Endothelial cell of umbilical vein (primary cell): ENCODE data around the gene ZNF264. TPM values are rescaled to one million over a fixed set of nuclear protein-coding genes. Genes with fewer than 3 reads are reported as not detected.

ENCODE experiments used
- BruUV-seq: library from RNA; stranded (reverse); fragments of 400-500 nt; replicated peaks from 2 replicates; lab custom pipeline; 2021; lab: Mats Ljungman, UMichigan
- CTCF ChIA-PET: fragments of 300-600, 350-600 bp; sonication (Branson Sonifier 250); formaldehyde crosslinking; loops from one replicate; lab custom pipeline; 2021; ENCODE audit warnings: antibody characterized with exemption, inconsistent platforms; lab: Charles Lee
- POLR2A ChIA-PET: fragments of 300-600, 350-600 bp; sonication (Branson Sonifier 250); formaldehyde crosslinking; loops from one replicate; lab custom pipeline; 2021; ENCODE audit warnings: antibody characterized with exemption, inconsistent platforms; lab: Charles Lee
- DNase-seq: peaks from one replicate; pipeline ENCODE4 v3.0.0-alpha.2; 2011; ENCODE audit warnings: low read depth, low spot score
- FAIRE-seq: peaks from 2 replicates; lab custom pipeline; 2011; peaks lifted over from hg19 to GRCh38; lab: Jason Lieb, UNC
- H2AFZ ChIP-seq: 2 replicates; pipeline ENCODE4 v1.6.0; 2012; ENCODE audit warnings: low read depth, low read length, control low read depth, inconsistent platforms
- H3K27ac ChIP-seq: 2 replicates; pipeline ENCODE4 v1.5.1; 2011; ENCODE audit warnings: low read depth, mild to moderate bottlenecking, control low read depth, low read length, moderate library complexity; ENCODE audit not compliant: insufficient read depth
- H3K27me3 ChIP-seq, 2 experiments: 2 replicates each; pipeline versions ENCODE4 v1.6.0 to v1.6.1; 2011; ENCODE audit warnings: low read length in 2 of 2, mixed read lengths in 1 of 2; ENCODE audit not compliant: control insufficient read depth in 2 of 2, insufficient read depth in 2 of 2
- H3K36me3 ChIP-seq, 2 experiments: 2 replicates in 1 of 2; 3 replicates in 1 of 2; pipeline ENCODE4 v1.5.1; 2011; ENCODE audit warnings: low read length in 2 of 2, mild to moderate bottlenecking in 1 of 2, moderate library complexity in 1 of 2; ENCODE audit not compliant: control insufficient read depth in 2 of 2, insufficient read depth in 2 of 2; ENCODE audit errors: extremely low read depth in 1 of 2
- H3K4me1 ChIP-seq: 3 replicates; pipeline ENCODE4 v1.5.1; 2011; ENCODE audit warnings: mild to moderate bottlenecking, low read length; ENCODE audit not compliant: control insufficient read depth, insufficient read depth; ENCODE audit errors: extremely low read depth
- H3K4me2 ChIP-seq: 2 replicates; pipeline ENCODE4 v1.6.1; 2011; ENCODE audit warnings: low read length, control low read depth, mixed read lengths; ENCODE audit not compliant: insufficient read depth
- H3K4me3 ChIP-seq, 3 experiments: fragments of 200-600 bp in 1 of 3; sonication (generic), shearing (Covaris generic) in 1 of 3; replicated peaks in 1 of 3; 2 replicates each; pipeline ENCODE4 v1.5.1; 2011 to 2016; ENCODE audit warnings: control low read depth in 3 of 3, low read length in 3 of 3, mild to moderate bottlenecking in 2 of 3, inconsistent platforms in 1 of 3, low read depth in 1 of 3, moderate library complexity in 1 of 3; ENCODE audit not compliant: insufficient read depth in 1 of 3
- H3K79me2 ChIP-seq: 2 replicates; pipeline ENCODE4 v1.6.0; 2012; ENCODE audit warnings: low read length, inconsistent platforms; ENCODE audit not compliant: control insufficient read depth, insufficient read depth
- H3K9ac ChIP-seq: replicated peaks from 2 replicates; pipeline ENCODE3; 2011; ENCODE audit warnings: low read length, control low read depth; ENCODE audit not compliant: insufficient read depth; ENCODE audit errors: extremely low read depth
- H3K9me1 ChIP-seq: replicated peaks from 3 replicates; pipeline ENCODE4 v1.6.0; 2011; ENCODE audit warnings: mild to moderate bottlenecking, low read length; ENCODE audit not compliant: control insufficient read depth, insufficient read depth; ENCODE audit errors: extremely low read depth
- H3K9me3 ChIP-seq: replicated peaks from 2 replicates; pipeline ENCODE4 v1.5.1; 2012; ENCODE audit warnings: low read length, inconsistent platforms; ENCODE audit not compliant: control insufficient read depth, insufficient read depth
- H4K20me1 ChIP-seq: replicated peaks from 2 replicates; pipeline ENCODE3; 2011; ENCODE audit warnings: mild to moderate bottlenecking, low read length; ENCODE audit not compliant: control insufficient read depth, insufficient read depth; ENCODE audit errors: extremely low read depth
- CTCF ChIP-seq, 2 donors: IDR thresholded peaks; 1 replicate in 1 of 2; 2 replicates in 1 of 2; pipeline ENCODE4 v1.5.1; 2011; ENCODE audit warnings: low read length in 2 of 2, mild to moderate bottlenecking in 2 of 2, moderate library complexity in 2 of 2, control low read depth in 1 of 2, inconsistent platforms in 1 of 2, low read depth in 1 of 2; ENCODE audit not compliant: insufficient read depth in 1 of 2; ENCODE audit errors: extremely low read depth in 1 of 2
- EZH2 ChIP-seq: IDR thresholded peaks from 2 replicates; pipeline ENCODE4 v1.6.1; 2012; ENCODE audit warnings: borderline replicate concordance, low read depth, mild to moderate bottlenecking, moderate library complexity, low read length, inconsistent platforms; ENCODE audit not compliant: severe bottlenecking
- FOS ChIP-seq: IDR thresholded peaks from 2 replicates; pipeline ENCODE4 v1.6.1; 2011; ENCODE audit warnings: mild to moderate bottlenecking, low read length, moderate library complexity, borderline replicate concordance; ENCODE audit not compliant: insufficient read depth
- GATA2 ChIP-seq: IDR thresholded peaks from 2 replicates; pipeline ENCODE4 v1.7.0; 2011; ENCODE audit warnings: low read depth, mild to moderate bottlenecking, moderate library complexity, mixed read lengths, low read length; ENCODE audit not compliant: insufficient read length, insufficient read depth
- JUN ChIP-seq: IDR thresholded peaks from 2 replicates; pipeline ENCODE4 v1.6.1; 2011; ENCODE audit warnings: borderline replicate concordance, low read depth; ENCODE audit not compliant: insufficient read length, insufficient read depth
- MAX ChIP-seq: IDR thresholded peaks from 2 replicates; pipeline ENCODE4 v1.6.1; 2011; ENCODE audit not compliant: insufficient read depth, insufficient read length
- MYC ChIP-seq: IDR thresholded peaks from one replicate; pipeline ENCODE4 v1.6.1; 2011; ENCODE audit warnings: mild to moderate bottlenecking, low read depth, low read length
- POLR2A ChIP-seq: IDR thresholded peaks from 2 replicates; pipeline ENCODE4 v1.6.1; 2012; ENCODE audit warnings: low read depth, mild to moderate bottlenecking, control low read depth, low read length
- POLR2AphosphoS5 ChIP-seq: IDR thresholded peaks from 2 replicates; pipeline ENCODE4 v1.6.1; 2012; ENCODE audit warnings: low read depth, mild to moderate bottlenecking, control low read depth, low read length, moderate library complexity; ENCODE audit not compliant: insufficient read depth
- dilution Hi-C: fragments of 300-500 bp; cut with MboI; formaldehyde crosslinking; loops from one replicate; pipeline ENCODE4 v1.15.0; 2019; ENCODE audit warnings: low sequenced_read_pairs; ENCODE audit not compliant: extremely low pct_ligation_motif_present
- intact Hi-C: fragments of 100-400 bp; cut with micrococcal nuclease; formaldehyde crosslinking; loops from one replicate; pipeline ENCODE4 v1.10.0; 2022
- polyA plus RNA-seq, 4 experiments: library from polyadenylated mRNA; depleted of rRNA in 3 of 4; stranded (reverse) in 3 of 4; unstranded in 1 of 4; fragments of >200 nt; gene quantifications; 2 replicates each; pipeline versions ENCODE4 v1.2.1 to v1.2.3, GENCODE V29; 2011 to 2012; ENCODE audit warnings: missing spikeins in 1 of 4
- total RNA-seq: library from RNA; stranded (reverse); gene quantifications from 2 replicates; pipeline ENCODE4 v1.2.3, GENCODE V29; 2021

ZNF264 gene
- total and polyA plus RNA-seq, 2 donors (not counting 3 experiments of a cell fraction or from before 2014, with no cell fraction given): 4.4 to 20.5 TPM

GRCh38 chr19:57210381-57210780 is 19.1 kb downstream of the ZNF264 start:
- no peak for FAIRE-seq

More at GRCh38 chr19:57210381-57210780, 19.1 kb downstream of the ZNF264 start:
- Histone ChIP-seq H3K27ac (no peak overlapping the region), H3K27me3 (no peaks in the 10 kb centered on the region), H2AFZ (no peak overlapping the region), H3K4me2 (no peak overlapping the region), H4K20me1 (no peaks in the 10 kb centered on the region), H3K36me3 (peaks cover 5 to 38% of the 10 kb centered on the region in 2 experiments), H3K4me3 (no peak overlapping the region), H3K79me2 (peaks cover 2% of the 10 kb centered on the region), H3K9me3 (peaks cover 2% of the 10 kb centered on the region), H3K9ac (no peak overlapping the region), H3K4me1 (no peaks in the 10 kb centered on the region), H3K9me1 (no peaks in the 10 kb centered on the region)
- BruUV-seq: no TSS peak
- CTCF ChIA-PET: no interaction called here
- no peak for TF ChIP-seq FOS
- no peak for TF ChIP-seq JUN
- TF ChIP-seq GATA2: no peak
- TF ChIP-seq MAX: no peak
- no peak for TF ChIP-seq POLR2A
- no peak for TF ChIP-seq EZH2
- no peak for TF ChIP-seq CTCF (IDR thresholded peaks at IDR 0.05; ENCODE audit: extremely low read depth in 1 of 2, insufficient read depth in 1 of 2, low read depth in 1 of 2, low read length in 2 of 2)
- no peak for TF ChIP-seq MYC
- TF ChIP-seq POLR2AphosphoS5: no peak
- intact Hi-C loops: no loop called here
- dilution Hi-C loops: no loop called here
- POLR2A ChIA-PET: no interaction called here
- no peak for DNase-seq
